ENCODE results near the gene CADM2.

GRCh38 chr3:84925571-84925970, 33.2 kb upstream of the CADM2 start:
- TF ChIP-seq CTCF (IDR thresholded peaks at IDR 0.05): no peak
- TF ChIP-seq EZH2 (IDR thresholded peaks at IDR 0.05): no peak
- no peak for TF ChIP-seq EZH2phosphoT487 (IDR thresholded peaks at IDR 0.05)

Data from neural progenitor cell (in vitro differentiated cells).